Spleen (tissue), 11 donors: Measurements from ENCODE around the gene SLC25A2. TPM values are rescaled to one million over a fixed set of nuclear protein-coding genes. Genes with fewer than 3 reads are reported as not detected.
"Not testable (repeated sequence)": the region's sequence is repeated elsewhere in the genome, so short reads cannot be mapped to it uniquely, and the experiment has no call there.

Experiments used
- DNase-seq: peaks from one replicate; pipeline ENCODE4 v3.0.0-alpha.2; 2020
- H3K27ac ChIP-seq, 8 donors: fragments of 200-600 bp; sonication (generic) in 7 of 8; 1 replicate in 4 of 8; 2 replicates in 4 of 8; pipeline versions ENCODE4 v1.5.0 to v1.8.0; 2016 to 2021; ENCODE audit warnings: inconsistent platforms in 4 of 8, mild to moderate bottlenecking in 4 of 8, moderate library complexity in 1 of 8
- H3K27me3 ChIP-seq, 7 donors: fragments of 200-600 bp; sonication (generic) in 6 of 7; replicated peaks in 1 of 7; 1 replicate in 4 of 7; 2 replicates in 3 of 7; pipeline versions ENCODE4 v1.5.0 to v1.8.0; 2016 to 2021; ENCODE audit warnings: inconsistent platforms in 3 of 7, mild to moderate bottlenecking in 1 of 7
- H3K36me3 ChIP-seq, 6 donors: fragments of 200-600 bp; sonication (generic) in 5 of 6; 1 replicate in 4 of 6; 2 replicates in 2 of 6; pipeline versions ENCODE4 v1.5.0 to v1.8.0; 2016 to 2021; ENCODE audit warnings: inconsistent platforms in 2 of 6
- H3K4me1 ChIP-seq, 6 donors: fragments of 200-600 bp; sonication (generic) in 5 of 6; 1 replicate in 3 of 6; 2 replicates in 3 of 6; pipeline versions ENCODE4 v1.5.0 to v1.8.0; 2016 to 2021; ENCODE audit warnings: inconsistent platforms in 3 of 6
- H3K4me3 ChIP-seq, 8 donors: fragments of 200-600 bp; sonication (generic) in 7 of 8; 1 replicate in 4 of 8; 2 replicates in 4 of 8; pipeline versions ENCODE4 v1.5.0 to v1.8.0; 2016 to 2021; ENCODE audit warnings: inconsistent platforms in 4 of 8, mild to moderate bottlenecking in 4 of 8, moderate library complexity in 2 of 8
- H3K9me3 ChIP-seq, 8 donors: fragments of 200-600 bp; sonication (generic) in 7 of 8; 1 replicate in 4 of 8; 2 replicates in 4 of 8; pipeline versions ENCODE4 v1.5.0 to v1.8.0; 2016 to 2021; ENCODE audit warnings: inconsistent platforms in 4 of 8
- POLR2A ChIP-seq, 3 donors: fragments of 450-650 bp; IDR thresholded peaks; one replicate each; pipeline ENCODE4 v1.5.1; 2017; ENCODE audit warnings: antibody characterized with exemption in 3 of 3, mild to moderate bottlenecking in 1 of 3
- POLR2AphosphoS5 ChIP-seq, 3 donors: sonication (generic); formaldehyde crosslinking; IDR thresholded peaks; one replicate each; pipeline ENCODE4 v1.5.1; 2017; ENCODE audit warnings: antibody characterized with exemption in 3 of 3
- WGBS, 5 donors: extraction: QIAGEN DNeasy Blood & Tissue Kit in 3 of 5; methylation state at CpG; one replicate each; pipeline versions ENCODE4 v1.1.5 to v1.1.7; 2013 to 2018; 5-methylcytosine and 5-hydroxymethylcytosine counted together
- intact Hi-C: fragments of 100-400 bp; cut with DNase I; formaldehyde crosslinking; loops from one replicate; pipeline ENCODE4 v1.15.0; 2023; ENCODE audit warnings: low total_unique reads
- polyA plus RNA-seq, 3 donors: library from polyadenylated mRNA; stranded (reverse); fragments of 200-250 nt; gene quantifications; one replicate each; pipeline ENCODE4 v1.2.1, GENCODE V29; 2013
- total RNA-seq, 7 donors: library from RNA; depleted of rRNA in 3 of 7; stranded (reverse); fragments of >200 nt in 3 of 7; fragmentation: NEBNext Ultra II Directional in 4 of 7; extraction: Animal tissue kit (Norgen Biotek cat#: 25700) in 4 of 7; gene quantifications; one replicate each; pipeline versions ENCODE4 v1.1.0 to v1.2.1, GENCODE V29; 2016 to 2021
- TF ChIP-seq, protein P1 (sequence below), 11 experiments: fragments of 200-600 bp in 7 of 11; fragments of 450-650 bp in 4 of 11; sonication (generic) in 4 of 11; IDR thresholded peaks in 8 of 11; conservative IDR thresholded peaks in 3 of 11; 1 replicate in 7 of 11; 2 replicates in 4 of 11; pipeline versions ENCODE4 v1.4.0 to v1.8.0; 2016 to 2021; ENCODE audit warnings: antibody characterized with exemption in 11 of 11, inconsistent platforms in 4 of 11, mild to moderate bottlenecking in 1 of 11
- donor health status: healthy with polysubstance abuse.
- donor health status: DM: no; HTN: no; CAD: no; lungs with moderate emphysema.
- donor health status: DM: no; HTN: no; CAD: no.
- donor health status: Bipolar disorder and iron deficiency.
- donor health status: healthy.
- donor health status: DM: no; HTN: no; CAD: no.
- donor health status: DM: yes; HTN: yes; CAD: no.

SLC25A2 gene
- total and polyA plus RNA-seq, 10 donors = 0.05 to 3.0 (median 1.5) TPM

DNA sequence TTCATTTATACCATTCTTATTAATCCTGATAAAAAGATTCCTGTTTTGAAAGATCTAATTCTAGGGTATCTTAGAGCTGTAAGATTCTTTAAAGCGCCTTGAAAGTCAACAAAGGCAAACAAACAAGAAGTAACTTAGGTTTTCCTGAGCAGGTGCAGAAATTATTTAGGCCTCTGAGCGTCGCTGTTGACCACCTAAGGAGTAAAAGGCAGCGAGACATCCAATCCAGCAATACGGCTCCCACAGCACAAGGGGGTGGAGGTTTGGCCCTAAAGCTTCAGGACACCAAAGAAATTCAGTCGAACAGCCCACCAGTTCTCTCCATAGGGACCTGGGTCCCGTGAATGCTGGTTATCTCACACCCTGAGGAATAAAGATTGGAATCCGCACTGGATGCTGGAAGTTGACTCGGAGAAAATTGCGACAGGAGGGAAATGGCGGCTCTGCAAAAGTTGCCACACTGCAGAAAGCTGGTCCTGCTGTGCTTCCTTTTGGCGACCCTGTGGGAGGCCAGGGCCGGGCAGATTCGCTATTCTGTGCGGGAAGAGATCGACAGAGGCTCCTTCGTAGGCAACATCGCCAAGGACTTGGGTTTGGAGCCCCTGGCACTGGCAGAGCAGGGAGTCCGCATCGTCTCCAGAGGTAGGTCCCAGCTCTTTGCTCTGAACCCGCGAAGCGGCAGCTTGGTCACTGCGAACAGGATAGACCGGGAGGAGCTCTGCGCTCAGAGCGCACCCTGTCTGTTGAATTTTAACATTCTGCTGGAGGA, 34.9 kb upstream of the SLC25A2 start, which contains the start of gene PCDHGA2:
Gene PCDHGA2, plus strand, starts transcription at position 223 of the 769 bp plus-strand sequence.
- no peak for DNase-seq
- no peaks in the 10 kb centered on the region for H3K4me1 ChIP-seq
- H3K4me3 ChIP-seq = peak within 1 kb of the TSS in 4 of 8 donors; percentile 11 to 39 (median 24)

GRCh38 chr5:141332571-141332970, 28.7 kb upstream of the SLC25A2 start:
- Histone ChIP-seq H3K27me3 (peaks cover 0 to 99% (median 28%) of the 10 kb centered on the region in 7 donors), H3K9me3 (peaks cover 0 to 99% (median 90%) of the 10 kb centered on the region in 8 donors)
- WGBS, 5 donors = 36 to 50% (median 39%) methylated on average over 10 to 39 of the region's 39 CpGs
- H3K36me3 ChIP-seq, intact Hi-C loops, H3K4me1 ChIP-seq, DNase-seq, H3K27ac ChIP-seq, H3K4me3 ChIP-seq: not testable (repeated sequence)

More for the DNA sequence above, 34.9 kb upstream of the SLC25A2 start, which contains the start of gene PCDHGA2:
- Histone ChIP-seq H3K9me3 (peaks cover 0 to 100% (median 88%) of the 10 kb centered on the region in 8 donors), H3K27ac (no peak within 1 kb of the TSS), H3K36me3 (no peaks in the 10 kb centered on the region), H3K27me3 (peaks cover 0 to 100% (median 24%) of the 10 kb centered on the region in 7 donors)
- 13 to 18% (median 14%) methylated on average over 26 to 27 of the region's 27 CpGs for WGBS, 5 donors
- intact Hi-C loops = no loop called here
- TF ChIP-seq POLR2A (IDR thresholded peaks at IDR 0.05) (no peak), POLR2AphosphoS5 (IDR thresholded peaks at IDR 0.05) (no peak)
- TF ChIP-seq, protein P1, sequence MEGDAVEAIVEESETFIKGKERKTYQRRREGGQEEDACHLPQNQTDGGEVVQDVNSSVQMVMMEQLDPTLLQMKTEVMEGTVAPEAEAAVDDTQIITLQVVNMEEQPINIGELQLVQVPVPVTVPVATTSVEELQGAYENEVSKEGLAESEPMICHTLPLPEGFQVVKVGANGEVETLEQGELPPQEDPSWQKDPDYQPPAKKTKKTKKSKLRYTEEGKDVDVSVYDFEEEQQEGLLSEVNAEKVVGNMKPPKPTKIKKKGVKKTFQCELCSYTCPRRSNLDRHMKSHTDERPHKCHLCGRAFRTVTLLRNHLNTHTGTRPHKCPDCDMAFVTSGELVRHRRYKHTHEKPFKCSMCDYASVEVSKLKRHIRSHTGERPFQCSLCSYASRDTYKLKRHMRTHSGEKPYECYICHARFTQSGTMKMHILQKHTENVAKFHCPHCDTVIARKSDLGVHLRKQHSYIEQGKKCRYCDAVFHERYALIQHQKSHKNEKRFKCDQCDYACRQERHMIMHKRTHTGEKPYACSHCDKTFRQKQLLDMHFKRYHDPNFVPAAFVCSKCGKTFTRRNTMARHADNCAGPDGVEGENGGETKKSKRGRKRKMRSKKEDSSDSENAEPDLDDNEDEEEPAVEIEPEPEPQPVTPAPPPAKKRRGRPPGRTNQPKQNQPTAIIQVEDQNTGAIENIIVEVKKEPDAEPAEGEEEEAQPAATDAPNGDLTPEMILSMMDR (IDR thresholded peaks at IDR 0.05 in 8 of 11, conservative IDR thresholded peaks at IDR 0.05 in 3 of 11) = peak in 2 of 11 experiments; percentile 30 to 38

DNA sequence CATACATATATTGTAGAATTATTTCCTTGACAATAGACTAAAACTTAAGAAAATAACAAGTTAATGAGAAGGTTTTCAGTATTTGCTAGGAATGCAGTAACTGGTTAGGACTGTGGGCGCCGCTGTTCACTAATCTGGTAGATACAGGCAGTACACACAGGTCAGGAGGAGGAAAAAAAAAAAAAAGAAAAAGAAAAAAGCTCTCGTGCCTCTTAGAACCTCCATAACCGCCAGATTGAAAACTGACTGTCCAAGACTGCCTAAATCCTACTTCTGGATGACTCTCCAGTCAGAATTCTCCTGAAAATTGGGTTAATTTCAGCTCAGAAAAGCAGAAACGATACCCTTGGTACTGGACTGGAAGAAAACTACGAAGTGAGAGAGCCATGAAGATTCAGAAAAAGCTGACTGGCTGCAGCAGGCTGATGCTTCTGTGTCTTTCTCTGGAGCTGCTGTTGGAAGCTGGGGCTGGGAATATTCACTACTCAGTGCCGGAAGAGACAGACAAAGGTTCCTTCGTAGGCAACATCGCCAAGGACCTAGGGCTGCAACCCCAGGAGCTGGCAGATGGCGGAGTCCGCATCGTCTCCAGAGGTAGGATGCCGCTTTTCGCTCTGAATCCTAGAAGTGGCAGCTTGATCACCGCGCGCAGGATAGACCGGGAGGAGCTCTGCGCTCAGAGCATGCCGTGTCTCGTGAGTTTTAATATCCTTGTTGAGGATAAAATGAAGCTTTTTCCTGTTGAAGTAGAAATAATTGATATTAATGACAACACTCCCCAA, 26.6 kb upstream of the SLC25A2 start, which contains the start of gene PCDHGA1:
Gene PCDHGA1, plus strand, starts transcription at position 216 of the 782 bp plus-strand sequence.
- H3K27ac ChIP-seq = no peak within 1 kb of the TSS
- no peak within 1 kb of the TSS for H3K4me3 ChIP-seq
- 23 to 36% (median 27%) methylated on average over 21 of the region's 21 CpGs for WGBS, 5 donors
- TF ChIP-seq, protein P1 (IDR thresholded peaks at IDR 0.05 in 8 of 11, conservative IDR thresholded peaks at IDR 0.05 in 3 of 11) = peak in 2 of 11 experiments; percentile 7 to 14
- TF ChIP-seq POLR2AphosphoS5 (IDR thresholded peaks at IDR 0.05) = no peak
- peaks cover 0 to 91% (median 18%) of the 10 kb centered on the region in 7 donors for H3K27me3 ChIP-seq
- no peaks in the 10 kb centered on the region for H3K4me1 ChIP-seq
- intact Hi-C loops = no loop called here
- peaks cover 0 to 98% (median 87%) of the 10 kb centered on the region in 8 donors for H3K9me3 ChIP-seq
- no peak for DNase-seq
- no peaks in the 10 kb centered on the region for H3K36me3 ChIP-seq

- Histone ChIP-seq H3K4me1 (no peaks in the 10 kb centered on the region), H3K4me3 (no peak overlapping the region), H3K9me3 (peaks cover 0 to 100% (median 91%) of the 10 kb centered on the region in 8 donors), H3K36me3 (no peaks in the 10 kb centered on the region), H3K27me3 (peaks cover 0 to 68% (median 12%) of the 10 kb centered on the region in 7 donors), H3K27ac (no peak overlapping the region)
- intact Hi-C loops = no loop called here
- DNase-seq = no peak
- 76 to 92% (median 83%) methylated on average over 2 to 8 of the region's 8 CpGs for WGBS, 5 donors
- TF ChIP-seq, protein P1 (IDR thresholded peaks at IDR 0.05 in 8 of 11, conservative IDR thresholded peaks at IDR 0.05 in 3 of 11) = no peak
- TF ChIP-seq POLR2A (IDR thresholded peaks at IDR 0.05) (no peak), POLR2AphosphoS5 (IDR thresholded peaks at IDR 0.05) (no peak)
Observed at GRCh38 chr5:141328231-141328630, 24.4 kb upstream of the SLC25A2 start.
